EL (cell line): ENCODE results near the gene ZNF841.
A peak's percentile ranks its signal among the peaks of the same experiment; 100 is the strongest.

Experiments used
- DNase-seq: peaks from one replicate; pipeline ENCODE4 v3.0.0-alpha.2; 2016

Gene ZNF841

DNA sequence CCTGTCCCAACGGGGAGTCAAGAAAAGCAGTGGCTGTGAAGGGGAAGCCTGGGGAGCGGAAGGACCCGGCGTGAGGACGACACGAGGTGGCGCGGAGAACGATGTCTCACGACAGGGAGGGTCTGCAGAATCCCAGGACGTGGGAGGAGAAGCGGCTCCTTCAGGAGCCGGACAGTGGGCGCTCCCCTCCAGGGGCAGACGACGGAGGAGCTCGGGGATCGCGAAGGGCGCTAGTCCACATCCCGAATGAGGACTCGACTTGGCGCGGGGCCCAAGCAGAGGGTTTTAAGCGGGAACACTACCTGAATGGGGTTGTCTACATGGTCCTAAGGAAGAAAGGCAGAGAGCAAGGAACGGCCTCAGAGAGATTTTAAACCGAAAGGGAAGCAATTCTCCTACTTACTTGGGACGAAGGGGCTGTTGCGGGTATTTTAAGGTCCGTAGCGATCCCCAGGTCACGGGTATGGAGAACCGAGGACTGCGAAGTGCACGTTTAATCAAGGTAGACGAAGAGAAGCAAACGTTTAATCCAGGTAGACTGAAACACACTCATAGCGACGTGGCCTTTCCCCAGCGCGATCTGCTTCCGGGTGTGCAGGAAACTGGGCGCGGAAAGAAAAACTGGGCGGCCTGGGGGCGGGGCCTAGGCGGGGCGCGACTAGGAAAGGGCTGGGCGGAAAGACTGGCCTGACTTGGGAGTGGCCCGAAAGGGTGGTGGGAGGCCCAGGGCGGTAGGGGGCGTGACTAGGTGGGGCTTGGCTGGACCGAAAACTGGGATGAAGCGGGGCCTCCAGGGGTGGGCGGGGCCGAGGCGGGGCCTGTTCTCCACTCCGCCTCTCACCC, at the start of gene ZNF841:
ZNF841 (minus strand) TSS at position 594 of the 843 bp plus-strand sequence. CDS start 10,964 bp downstream, outside the sequence.
- peak; percentile 95 for DNase-seq

DNA sequence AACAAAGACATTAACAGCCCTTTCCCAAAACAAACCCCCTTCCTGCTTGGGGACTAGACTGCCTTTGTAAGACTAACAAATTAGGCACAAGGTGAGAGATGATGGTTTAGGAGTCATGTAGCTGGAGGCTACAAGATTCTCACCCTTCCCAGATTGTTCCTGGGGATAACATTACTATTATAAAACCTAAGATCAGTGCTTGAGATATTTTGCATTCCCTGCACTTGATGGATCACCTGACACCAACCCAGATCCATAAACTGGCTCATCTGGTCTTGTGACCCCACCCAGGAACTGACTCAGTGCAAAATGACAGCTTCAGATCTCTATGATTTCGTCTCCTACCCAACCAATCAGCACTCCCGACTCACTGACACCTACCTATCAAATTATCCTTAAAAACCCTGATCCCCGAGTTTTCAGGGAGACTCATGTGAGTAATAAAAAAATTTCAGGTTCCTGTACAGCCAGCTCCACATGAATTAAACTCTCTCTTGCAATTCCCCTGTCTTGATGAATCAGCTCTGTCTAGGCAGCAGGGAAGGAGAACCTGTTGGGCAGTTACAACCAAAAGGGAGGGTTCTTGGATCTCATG, 46.5 kb upstream of the ZNF841 start:
- no peak for DNase-seq

DNA sequence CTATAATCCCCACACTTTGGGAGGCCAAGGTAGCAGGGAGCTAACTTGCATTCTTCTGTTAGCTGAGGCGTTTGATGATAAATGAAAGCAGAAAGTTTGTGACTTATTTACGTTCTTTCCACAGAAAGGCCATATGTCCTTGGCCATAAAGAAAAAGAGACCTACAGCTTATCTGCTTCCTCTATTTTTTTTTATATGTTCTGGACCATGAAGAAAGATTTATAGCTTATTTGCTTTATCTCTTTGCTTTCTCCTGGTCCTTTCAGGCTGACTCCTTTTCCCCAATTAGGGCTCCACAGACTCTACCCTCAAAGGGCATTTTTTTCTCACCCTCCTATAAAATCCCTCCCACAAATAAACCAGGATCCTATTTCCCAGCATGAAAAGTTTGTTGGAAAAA, 45.6 kb upstream of the ZNF841 start:
- DNase-seq: no peak

DNA sequence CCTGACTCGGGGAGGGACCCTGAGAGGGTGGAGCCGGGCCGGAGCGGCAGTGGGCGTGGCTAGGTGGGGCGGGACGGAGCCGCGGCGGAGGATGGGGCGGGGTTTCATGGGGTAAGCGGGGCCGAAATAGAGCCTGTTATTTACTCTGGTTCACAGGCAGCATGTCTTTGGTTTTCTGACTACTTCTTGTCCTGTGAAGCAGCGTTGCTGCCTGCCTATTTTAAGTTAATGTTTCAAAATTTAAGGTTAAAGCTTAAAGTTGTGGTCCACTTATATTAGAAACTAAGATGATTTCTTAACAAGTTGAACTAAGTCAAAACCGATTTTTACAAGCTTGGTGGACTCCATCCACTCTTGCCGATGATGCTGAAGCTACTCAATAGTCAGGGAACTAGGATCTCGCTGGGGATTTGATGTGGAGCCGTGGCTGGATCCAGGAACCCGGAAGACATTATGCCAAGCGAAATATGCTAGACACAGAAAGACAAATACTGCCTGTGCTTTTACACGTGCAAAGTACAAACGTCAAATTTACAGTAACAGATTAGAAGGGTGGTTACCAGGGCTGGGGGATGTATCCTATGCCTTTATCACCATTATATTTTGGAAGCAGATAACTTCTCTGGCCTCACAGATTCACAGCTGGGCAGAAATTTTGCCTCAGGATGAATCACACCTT, 44.6 kb upstream of the ZNF841 start:
- no peak for DNase-seq

DNA sequence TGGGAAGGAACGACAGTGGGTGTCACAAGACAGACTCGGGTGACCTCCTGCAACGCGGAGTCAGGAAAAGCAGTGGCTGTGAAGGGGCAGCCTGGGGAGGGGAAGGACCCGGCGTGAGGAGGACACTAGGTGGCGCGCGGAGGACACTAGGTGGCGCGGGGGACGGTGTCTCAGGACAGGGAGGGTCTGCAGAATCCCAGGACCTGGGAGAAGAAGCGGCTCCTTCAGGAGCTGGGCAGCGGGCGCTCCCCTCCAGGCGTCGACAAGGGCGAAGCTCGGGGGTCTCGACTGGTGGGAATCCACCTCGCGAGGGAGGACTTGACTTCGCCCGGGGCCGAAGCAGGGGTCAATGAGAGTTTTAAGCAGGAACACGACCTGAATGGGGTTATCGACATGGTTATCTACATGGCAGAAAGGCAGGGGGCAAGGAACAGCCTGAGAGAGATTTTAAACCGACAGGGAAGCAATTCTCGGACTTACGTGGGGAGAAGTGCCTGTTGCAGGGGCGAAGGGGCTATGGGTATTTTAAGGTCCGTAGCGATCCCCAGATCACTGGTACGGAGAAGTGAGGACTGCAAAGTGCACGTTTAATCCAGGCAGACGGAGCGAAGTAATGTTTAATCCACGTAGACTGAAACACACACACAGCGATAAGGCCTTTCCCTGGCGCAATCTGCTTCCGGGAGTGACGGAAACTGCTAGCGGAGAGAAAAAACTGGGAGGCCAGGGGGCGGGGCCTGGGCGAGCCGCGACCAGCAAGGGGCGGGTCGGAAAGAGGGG, 43.9 kb upstream of the ZNF841 start, which contains the start of gene ZNF616:
ZNF616 (minus strand) TSS at position 687 of the 780 bp plus-strand sequence. CDS start 9,426 bp downstream, outside the sequence.
- DNase-seq: peak; percentile 94

DNA sequence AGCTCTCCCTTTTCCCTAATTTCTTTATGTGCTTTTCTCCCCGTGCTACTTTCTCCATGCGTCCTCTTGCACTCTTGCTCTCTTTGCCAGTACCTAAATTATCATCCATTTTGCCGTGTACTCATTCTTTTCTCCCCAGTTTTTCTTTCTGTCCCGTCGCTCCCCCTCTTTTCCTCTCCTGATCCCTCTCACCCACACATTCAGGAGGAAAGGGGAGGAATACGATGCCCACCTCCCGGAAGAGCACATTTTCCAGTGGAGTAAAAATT, 43.4 kb upstream of the ZNF841 start:
- DNase-seq: no peak

DNA sequence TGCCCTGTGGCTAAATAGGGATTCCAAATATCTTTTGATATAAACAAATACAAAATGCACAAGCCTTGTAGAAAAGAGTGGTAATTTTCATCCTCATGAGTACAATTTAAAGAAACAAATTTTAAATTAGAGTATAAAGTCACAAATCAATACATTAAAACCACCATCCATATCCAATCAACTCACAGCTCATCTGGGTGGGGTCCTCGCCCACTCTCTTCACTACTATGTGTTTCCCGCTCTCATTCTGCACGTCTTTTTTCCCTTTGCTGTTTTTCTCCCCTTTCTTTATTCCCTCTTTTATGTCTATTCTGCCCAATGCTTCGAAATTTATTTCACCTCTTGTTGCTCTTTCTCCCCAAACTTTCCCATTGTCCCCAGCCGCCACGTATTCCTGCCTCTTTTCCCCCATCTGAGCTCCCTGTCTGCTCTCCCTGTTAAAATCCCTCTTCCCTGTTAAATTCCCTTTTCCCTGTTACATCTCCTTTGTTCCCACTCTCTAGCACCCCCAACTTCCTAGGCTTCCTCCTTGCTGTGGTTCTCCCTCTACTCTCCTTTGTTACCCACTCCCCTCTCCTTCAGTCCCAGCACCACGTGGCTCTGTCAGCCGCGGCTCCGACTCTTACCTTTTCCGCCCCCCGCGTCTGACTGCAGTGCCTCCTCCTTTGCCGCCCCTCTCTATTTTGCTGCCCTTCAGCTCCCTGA, 42.9 kb upstream of the ZNF841 start:
- peak; percentile 30 for DNase-seq

DNA sequence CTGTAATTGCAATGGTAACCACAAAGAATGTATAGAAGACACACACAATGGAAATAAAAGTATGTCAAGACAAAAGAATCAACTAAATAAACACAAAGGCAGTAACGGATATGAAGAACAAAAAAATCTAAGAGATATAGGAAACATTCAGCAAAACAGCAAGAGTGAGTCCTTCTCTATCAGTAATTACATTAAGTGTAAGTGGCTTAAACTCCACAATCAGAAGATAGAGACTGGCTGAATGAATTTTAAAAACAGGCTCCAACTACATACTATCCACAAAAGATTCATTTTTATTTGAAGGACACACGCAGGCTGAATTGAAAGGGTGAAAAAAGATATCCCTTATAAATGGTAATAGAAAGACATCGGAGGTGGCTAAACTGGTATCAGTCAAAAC, 24.7 kb upstream of the ZNF841 start:
- DNase-seq: no peak

DNA sequence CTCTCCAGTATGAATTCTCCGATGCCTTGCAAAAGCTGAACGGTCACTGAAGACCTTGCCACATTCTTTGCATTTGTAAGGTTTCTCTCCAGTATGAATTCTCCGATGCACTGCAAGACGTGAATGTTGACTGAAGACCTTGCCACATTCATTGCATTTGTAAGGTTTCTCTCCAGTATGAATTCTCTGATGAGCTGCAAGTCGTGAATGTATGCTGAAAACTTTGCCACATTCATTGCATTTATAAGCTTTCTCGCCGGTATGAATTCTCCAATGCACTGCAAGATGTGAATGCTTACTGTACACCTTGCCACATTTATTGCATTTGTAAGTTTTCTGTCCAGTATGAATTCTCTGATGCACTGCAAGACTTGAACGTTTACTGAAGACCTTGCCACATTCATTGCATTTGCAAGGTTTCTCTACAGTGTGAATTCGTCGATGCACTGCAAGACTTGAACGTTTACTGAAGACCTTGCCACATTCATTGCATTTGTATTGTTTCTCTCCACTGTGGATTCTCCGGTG, 20.0 kb upstream of the ZNF841 start:
- no peak for DNase-seq

DNA sequence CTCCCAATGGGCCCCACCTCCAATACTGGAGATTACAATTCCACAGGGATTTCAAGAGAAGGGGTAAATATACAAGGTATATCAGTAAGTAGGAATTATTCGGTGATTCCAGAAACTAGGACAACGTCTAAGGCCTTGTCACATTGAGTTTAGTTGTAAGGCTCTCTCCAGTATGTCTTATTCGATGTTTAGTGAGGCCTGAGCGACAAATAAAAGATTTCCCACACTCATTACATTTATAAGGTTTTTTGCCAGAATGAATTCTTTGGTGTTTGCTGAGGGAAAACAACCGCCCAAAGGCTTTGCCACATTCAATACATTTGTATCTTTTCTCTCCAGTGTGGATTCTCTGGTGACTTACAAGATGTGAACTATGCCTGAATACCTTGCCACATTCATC, 19.1 kb upstream of the ZNF841 start:
- DNase-seq: no peak

DNA sequence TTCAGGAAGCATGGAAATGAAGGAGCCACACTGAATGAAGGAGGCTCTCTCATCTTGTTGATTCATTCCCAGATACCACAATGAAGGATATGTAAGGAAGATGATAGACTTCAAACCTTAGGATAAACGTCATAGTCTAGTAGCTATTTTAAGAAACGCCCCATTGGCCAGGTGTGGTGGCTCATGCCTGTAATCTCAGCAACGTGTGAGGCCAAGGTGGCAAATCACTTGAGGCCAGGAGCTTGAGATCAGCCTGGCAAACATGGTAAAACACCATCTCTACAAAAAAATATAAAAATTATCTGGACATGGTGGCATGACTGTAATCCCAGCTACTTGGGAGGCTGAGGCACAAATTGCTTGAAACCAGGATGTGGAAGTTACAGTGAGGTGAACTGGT, 17.1 kb upstream of the ZNF841 start:
- no peak for DNase-seq

DNA sequence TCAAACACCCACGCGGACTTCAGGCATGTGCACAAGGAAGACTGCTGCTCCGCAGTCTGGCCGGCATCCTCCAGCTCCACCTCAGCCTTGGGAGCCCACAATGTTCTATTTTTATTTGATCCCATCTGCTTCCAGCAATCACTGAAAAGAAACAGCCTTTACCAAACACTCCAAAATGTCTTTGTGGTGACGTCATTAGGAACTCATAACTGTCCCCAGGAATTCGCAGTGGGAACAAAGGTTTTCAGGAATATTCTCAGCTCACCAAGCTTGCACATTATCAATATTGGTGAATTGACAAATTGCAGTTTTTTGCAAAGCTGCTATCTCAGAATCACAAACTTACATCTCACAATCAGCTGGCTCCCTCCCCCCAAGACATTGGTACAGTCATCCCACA, 15.2 kb upstream of the ZNF841 start:
- no peak for DNase-seq

DNA sequence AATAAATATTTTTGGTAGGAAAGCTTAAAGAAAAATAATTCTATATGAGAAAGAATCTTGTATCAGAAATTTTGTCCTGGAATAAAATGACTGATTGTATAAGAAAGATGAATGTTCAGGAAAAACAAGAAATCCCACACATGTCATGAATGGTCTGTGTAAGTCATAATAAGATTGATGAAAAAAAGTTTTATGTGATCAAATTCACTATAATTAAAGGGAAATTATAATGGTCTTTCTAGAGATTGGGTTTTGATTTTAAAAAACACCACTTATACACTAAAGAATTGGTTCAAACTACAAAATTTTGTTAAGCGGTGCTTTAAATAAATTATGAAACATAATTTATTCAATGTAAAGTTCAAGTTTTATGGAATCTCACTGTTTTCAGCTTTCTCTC, 7.2 kb upstream of the ZNF841 start:
- DNase-seq: no peak

DNA sequence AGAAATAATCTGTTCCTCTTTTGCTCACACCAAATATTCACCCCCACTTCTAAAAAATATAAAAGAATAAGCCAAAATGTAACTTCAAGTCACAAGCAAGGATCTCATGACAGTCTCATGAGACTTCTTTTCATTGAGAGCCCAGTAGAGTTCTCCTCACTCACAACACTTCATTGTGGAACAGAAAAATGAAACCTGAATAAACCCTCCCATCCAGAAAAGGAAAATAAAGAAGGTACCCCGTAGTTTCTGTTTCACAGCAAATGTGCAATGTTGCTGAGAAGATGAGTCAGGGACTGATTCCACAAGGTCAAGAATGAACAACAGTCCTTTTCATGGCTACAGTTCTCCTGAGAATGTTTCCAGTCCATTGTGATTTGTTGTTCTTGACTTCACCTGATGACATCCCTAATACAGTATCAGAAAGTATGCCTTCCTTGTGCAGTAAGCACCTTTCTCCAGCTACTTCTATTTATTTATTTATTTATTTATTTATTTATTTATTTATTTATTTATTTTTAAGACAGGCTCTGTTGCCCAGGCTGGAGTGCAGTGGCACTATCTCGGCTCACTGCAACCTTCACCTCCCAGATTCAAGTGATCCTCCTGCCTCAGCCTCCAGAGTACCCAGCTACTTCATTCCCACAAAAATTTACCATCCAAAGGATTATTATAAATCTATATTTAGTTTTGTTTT, 6.4 kb upstream of the ZNF841 start:
- no peak for DNase-seq

DNA sequence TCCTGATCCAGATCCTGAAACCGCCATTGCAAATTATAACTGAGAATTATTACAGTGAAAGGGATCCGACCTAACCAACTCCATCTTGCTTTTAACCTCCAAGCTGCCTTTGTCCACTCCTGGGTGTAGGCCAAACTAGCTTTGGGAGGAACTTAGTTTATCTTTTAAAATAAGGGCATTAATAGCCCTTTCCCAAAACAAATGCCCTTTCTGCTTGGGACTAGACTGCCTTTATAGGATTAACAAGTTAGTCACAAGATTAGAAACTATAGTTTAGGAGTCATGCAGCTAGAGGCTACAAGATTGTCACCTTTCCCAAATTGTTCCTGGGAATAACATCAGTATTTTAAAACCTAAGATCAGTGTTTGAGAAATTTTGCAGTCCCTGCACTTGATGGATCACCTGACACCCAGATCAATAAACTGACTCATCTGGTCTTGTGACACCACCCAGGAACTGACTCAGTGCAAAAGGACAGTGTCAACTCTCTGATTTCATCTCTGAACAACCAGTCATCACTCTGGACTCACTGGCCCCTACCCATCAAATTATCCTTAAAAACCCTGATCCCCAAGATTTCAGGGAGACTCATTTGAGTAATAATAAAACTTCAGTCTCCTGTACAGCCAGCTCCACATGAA, 4.1 kb upstream of the ZNF841 start:
- DNase-seq: peak; percentile 13

DNA sequence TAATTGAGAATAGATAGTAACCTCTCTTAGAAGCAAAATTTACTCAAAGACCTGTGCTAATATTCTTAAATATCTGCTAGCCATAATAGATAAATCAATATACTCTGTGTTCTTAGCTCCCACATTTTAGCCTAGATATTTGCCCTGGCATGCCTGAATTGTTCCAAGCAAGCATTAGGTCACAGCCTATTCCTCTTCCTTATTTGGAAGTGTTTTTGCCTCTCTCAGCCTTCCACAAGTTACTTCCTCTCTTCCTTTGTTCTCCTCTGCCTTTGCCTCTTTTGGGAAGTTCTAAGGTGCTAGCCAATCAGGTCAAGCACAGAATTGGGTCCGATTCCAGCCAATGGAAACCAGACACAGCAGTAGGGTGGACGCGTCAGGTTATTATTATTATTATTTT, 851 bp upstream of the ZNF841 start:
- DNase-seq: peak; percentile 2

DNA sequence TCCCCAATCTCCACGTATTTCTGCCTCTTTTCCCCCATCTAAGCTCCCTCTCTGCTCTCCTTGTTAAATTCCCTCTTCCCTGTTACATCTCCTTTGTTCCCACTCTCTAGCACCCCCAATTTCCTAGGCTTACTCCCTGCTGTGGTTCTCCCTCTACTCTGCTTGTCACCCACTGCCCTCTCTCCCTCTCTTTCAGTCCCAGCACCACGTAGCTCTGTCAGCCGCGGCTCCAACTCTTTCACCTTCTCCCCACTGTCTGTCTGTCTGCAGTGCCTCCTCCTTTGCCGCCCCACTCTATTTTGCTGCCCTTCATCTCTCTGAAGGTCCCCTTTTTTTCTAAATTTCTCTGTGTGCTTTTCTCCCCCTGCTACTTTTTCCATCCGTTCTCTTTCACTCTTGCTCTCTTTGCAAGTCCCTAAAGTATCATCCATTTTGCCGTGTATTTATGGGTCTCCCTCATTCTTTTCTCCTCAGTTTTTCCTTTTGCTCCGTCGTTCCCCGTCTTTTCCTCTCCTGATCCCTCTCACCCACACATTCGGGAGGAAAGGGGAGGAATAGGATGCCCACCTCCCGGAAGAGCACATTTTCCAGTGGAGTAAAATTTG, 937 bp downstream of the ZNF841 start:
- DNase-seq: peak; percentile 15

DNA sequence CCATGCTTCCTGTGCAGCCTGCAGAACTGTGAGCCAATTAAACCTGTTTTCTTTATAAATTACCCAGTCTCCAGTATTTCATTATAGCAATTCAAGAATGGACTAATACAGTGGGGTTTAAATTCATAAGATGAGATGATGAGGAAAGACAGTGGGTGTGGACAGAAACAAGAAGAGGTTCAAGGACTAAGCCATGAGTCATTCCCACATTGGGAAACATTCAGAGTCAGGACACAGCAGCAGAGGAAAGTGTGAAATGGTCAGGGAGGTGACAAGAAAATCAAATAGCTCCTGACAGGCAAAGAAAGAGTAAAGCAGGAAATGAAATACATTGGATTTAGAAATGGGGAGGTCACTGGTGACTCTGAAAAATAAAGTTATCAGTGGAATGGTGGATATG, 9.1 kb downstream of the ZNF841 start:
- DNase-seq: peak; percentile 15

DNA sequence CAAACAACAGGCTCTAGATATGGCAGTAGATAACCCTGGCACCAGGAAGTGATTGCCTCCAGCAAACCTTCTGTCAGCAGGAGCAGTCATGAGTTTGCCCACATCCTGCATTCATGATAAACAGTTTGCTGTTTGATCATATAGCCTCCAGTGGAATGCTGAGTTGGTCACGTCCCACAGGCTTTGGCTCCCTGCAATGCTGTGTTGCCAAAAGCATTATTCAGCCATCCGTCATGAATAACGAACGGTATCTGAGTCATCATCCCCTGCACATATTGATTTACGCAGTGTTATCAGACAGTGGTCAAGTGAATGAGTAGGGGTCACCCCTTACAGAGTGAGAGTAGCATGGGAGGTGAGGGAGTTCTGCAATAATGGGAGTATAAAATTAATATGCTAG, 25.1 kb downstream of the ZNF841 start:
- DNase-seq: peak; percentile 53

DNA sequence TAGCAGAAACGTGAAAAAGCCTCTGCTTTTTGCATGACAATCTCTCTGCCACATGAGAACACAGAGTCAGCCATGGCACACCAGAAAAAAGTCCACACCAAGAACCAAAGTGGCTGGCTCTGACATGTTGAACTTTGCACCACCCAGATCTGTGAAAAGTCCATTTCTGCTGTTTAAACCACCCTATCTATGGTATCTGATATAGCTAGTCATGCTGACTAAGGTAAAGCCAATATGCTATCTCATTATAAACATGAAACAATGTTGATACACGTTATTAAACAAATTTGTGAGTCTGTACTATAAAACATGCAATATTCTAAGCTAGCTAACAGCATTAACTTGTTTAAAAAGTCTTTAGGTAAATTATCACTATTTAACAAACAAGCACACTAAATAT, 25.9 kb downstream of the ZNF841 start:
- DNase-seq: no peak
